HEK293 (cell line): ENCODE data around the gene TMEM120A.

Experiments
- CTCF ChIA-PET: fragments of 350-600 bp; formaldehyde crosslinking; extraction: SDS; loops from one replicate; lab custom pipeline; 2021; ENCODE audit warnings: antibody characterized with exemption; lab: Yijun Ruan, JAX
- POLR2A ChIA-PET: fragments of 300-600 bp; formaldehyde crosslinking; extraction: SDS; loops from one replicate; lab custom pipeline; 2020; ENCODE audit warnings: antibody characterized with exemption, inconsistent platforms; lab: Yijun Ruan, JAX
- H3K27ac ChIP-seq: fragments of 200-500 bp; sonication (Bioruptor generic); 2 replicates; pipeline ENCODE4 v1.5.1; 2014; ENCODE audit warnings: low read depth, low read length, control low read depth, inconsistent platforms; ENCODE audit errors: extremely low read depth
- H3K36me3 ChIP-seq, 2 experiments: fragments of 200-500 bp in 1 of 2; sonication (Bioruptor generic) in 1 of 2; 1 replicate in 1 of 2; 2 replicates in 1 of 2; pipeline ENCODE4 v1.5.1; 2014 to 2017; ENCODE audit warnings: inconsistent platforms in 2 of 2, low read length in 2 of 2; ENCODE audit not compliant: control insufficient read depth in 2 of 2, insufficient read depth in 1 of 2
- H3K4me1 ChIP-seq: fragments of 200-500 bp; sonication (Bioruptor generic); 2 replicates; pipeline ENCODE4 v1.5.1; 2014; ENCODE audit warnings: mild to moderate bottlenecking, low read length, inconsistent platforms; ENCODE audit not compliant: control insufficient read depth, insufficient read depth
- H3K4me3 ChIP-seq: 2 replicates; pipeline ENCODE4 v1.5.1; 2011; ENCODE audit warnings: low read depth, mild to moderate bottlenecking, control low read depth, low read length, moderate library complexity
- H3K9me3 ChIP-seq: fragments of 200-500 bp; sonication (Bioruptor generic); 2 replicates; pipeline ENCODE4 v1.5.1; 2014; ENCODE audit warnings: low read depth, low read length, inconsistent platforms; ENCODE audit not compliant: control insufficient read depth, insufficient read depth
- PRDM1 ChIP-seq: fragments of 450-650 bp; formaldehyde crosslinking; IDR thresholded peaks from 2 replicates; pipeline ENCODE4; 2016; ENCODE audit warnings: missing biosample characterization, missing genetic modification characterization
- ZFP41 ChIP-seq: fragments of 450-650 bp; formaldehyde crosslinking; IDR thresholded peaks from 2 replicates; pipeline ENCODE4 v1.5.1; 2016; ENCODE audit warnings: missing biosample characterization, missing genetic modification characterization, borderline replicate concordance
- ZIC2 ChIP-seq: fragments of 450-650 bp; formaldehyde crosslinking; IDR thresholded peaks from 2 replicates; pipeline ENCODE4 v1.5.1; 2016; ENCODE audit warnings: missing biosample characterization, missing genetic modification characterization
- ZNF155 ChIP-seq: fragments of 450-650 bp; formaldehyde crosslinking; IDR thresholded peaks from 2 replicates; pipeline ENCODE4 v1.5.1; 2016; ENCODE audit warnings: missing biosample characterization, missing genetic modification characterization
- ZNF19 ChIP-seq: fragments of 450-650 bp; formaldehyde crosslinking; IDR thresholded peaks from 2 replicates; pipeline ENCODE4; 2016; ENCODE audit warnings: missing biosample characterization, missing genetic modification characterization, low read depth
- ZNF274 ChIP-seq, 2 experiments: fragments of 200-500 bp in 1 of 2; fragments of 450-650 bp in 1 of 2; sonication (Bioruptor generic) in 1 of 2; formaldehyde crosslinking in 1 of 2; IDR thresholded peaks; 2 replicates each; pipeline versions ENCODE4 v1.5.1 to v1.6.1; 2014 to 2016; ENCODE audit warnings: borderline replicate concordance in 1 of 2, inconsistent platforms in 1 of 2, low read length in 1 of 2, missing biosample characterization in 1 of 2, missing genetic modification characterization in 1 of 2
- ZNF501 ChIP-seq: fragments of 450-650 bp; formaldehyde crosslinking; IDR thresholded peaks from 2 replicates; pipeline ENCODE4 v1.5.1; 2016; ENCODE audit warnings: missing biosample characterization, missing genetic modification characterization
- ZNF544 ChIP-seq: fragments of 450-650 bp; formaldehyde crosslinking; IDR thresholded peaks from 2 replicates; pipeline ENCODE4 v1.5.0; 2017; ENCODE audit warnings: missing biosample characterization, missing genetic modification characterization
- ZNF76 ChIP-seq: fragments of 450-650 bp; formaldehyde crosslinking; IDR thresholded peaks from 2 replicates; pipeline ENCODE4; 2016; ENCODE audit warnings: low read depth, missing biosample characterization, missing genetic modification characterization, borderline replicate concordance
- TF ChIP-seq, protein P1 (sequence below): sonication (generic); formaldehyde crosslinking; IDR thresholded peaks from 2 replicates; pipeline ENCODE4 v1.8.1; 2022; ENCODE audit warnings: mild to moderate bottlenecking, moderate library complexity, missing genetic modification reagents
- TF ChIP-seq, protein P2 (sequence below): fragments of 450-650 bp; formaldehyde crosslinking; IDR thresholded peaks from 2 replicates; pipeline ENCODE4 v1.5.0; 2017; ENCODE audit warnings: missing biosample characterization, missing genetic modification characterization, borderline replicate concordance
- TF ChIP-seq, protein P3 (sequence below): fragments of 450-650 bp; formaldehyde crosslinking; IDR thresholded peaks from 2 replicates; pipeline ENCODE4; 2016; ENCODE audit warnings: missing biosample characterization, missing genetic modification characterization
- TF ChIP-seq, protein P4 (sequence below): fragments of 450-650 bp; formaldehyde crosslinking; IDR thresholded peaks from 2 replicates; pipeline ENCODE4 v1.5.1; 2016; ENCODE audit warnings: missing biosample characterization, missing genetic modification characterization

Gene TMEM120A

DNA sequence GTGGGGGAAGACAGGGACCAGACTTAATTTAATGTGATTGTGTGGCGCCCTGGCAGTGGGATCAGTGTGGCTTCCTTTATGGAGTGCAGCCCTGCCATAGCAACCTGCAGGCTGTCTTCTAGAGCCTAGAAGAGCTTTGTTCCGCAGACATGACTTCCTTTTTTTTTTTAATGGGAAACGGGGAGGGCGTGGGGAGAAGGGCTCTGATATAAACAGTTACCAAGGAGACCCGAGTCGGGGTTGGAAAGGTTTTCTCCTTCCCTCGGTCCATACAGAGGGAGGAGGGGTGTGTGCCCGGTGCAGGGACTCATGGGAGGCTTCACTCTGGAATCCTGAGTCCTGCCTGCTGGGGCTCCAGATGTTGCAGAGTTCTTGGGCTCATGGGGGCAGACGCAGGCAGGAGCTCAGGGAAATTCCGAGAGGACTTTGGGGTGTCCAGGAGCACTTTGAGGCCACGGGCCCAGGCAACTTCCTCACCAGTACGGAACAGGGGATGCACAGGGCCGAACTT is 26.9 kb downstream of the TMEM120A start:
- H3K4me3 ChIP-seq, result no peak overlapping the region
- CTCF ChIA-PET, result interaction anchor here (0.8 kb wide), 1 partner anchor 53 kb away, joined by 5 read pairs; no protein-coding TSS in a partner anchor
- H3K36me3 ChIP-seq, result peaks cover 0 to 9% of the 10 kb centered on the region in 2 experiments; a peak in 2 of 3 replicates
- H3K4me1 ChIP-seq, result no peaks in the 10 kb centered on the region
- no peaks in the 10 kb centered on the region for H3K9me3 ChIP-seq
- POLR2A ChIA-PET, result interaction anchor here (0.7 to 1.4 kb wide), 2 partner anchors 18 to 52 kb away, joined by 3 read pairs; no protein-coding TSS in a partner anchor
- no peak overlapping the region for H3K27ac ChIP-seq
- TF ChIP-seq ZNF155 (no peak), ZNF19 (tag by site-specific recombination) (no peak)
- TF ChIP-seq, protein P1, sequence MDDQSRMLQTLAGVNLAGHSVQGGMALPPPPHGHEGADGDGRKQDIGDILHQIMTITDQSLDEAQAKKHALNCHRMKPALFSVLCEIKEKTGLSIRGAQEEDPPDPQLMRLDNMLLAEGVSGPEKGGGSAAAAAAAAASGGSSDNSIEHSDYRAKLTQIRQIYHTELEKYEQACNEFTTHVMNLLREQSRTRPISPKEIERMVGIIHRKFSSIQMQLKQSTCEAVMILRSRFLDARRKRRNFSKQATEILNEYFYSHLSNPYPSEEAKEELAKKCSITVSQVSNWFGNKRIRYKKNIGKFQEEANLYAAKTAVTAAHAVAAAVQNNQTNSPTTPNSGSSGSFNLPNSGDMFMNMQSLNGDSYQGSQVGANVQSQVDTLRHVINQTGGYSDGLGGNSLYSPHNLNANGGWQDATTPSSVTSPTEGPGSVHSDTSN (CRISPR knock-in tag), result no peak

DNA sequence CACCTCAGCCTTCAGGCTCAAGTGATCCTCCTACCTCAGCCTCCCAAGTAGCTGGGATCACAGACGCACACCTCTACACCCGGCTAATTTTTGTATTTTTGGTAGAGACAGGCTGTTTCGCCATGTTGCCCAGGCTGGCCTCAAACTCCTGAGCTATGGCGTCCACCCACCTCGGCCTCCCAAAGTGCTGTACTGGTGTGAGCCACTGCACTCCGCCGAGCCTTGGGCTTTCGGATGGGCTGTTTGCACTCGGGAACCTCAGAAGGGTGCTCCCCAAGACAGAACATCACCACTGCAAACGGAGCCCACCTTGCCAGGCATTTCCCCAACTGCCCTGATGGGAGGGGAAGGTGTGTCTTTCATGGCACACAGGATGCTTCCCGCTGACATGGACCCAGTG is 27.3 kb downstream of the TMEM120A start:
- ChIA-PET POLR2A (interaction anchor here (0.7 to 1.4 kb wide), 2 partner anchors 17 to 51 kb away, joined by 3 read pairs; no protein-coding TSS in a partner anchor), CTCF (interaction anchor here (0.8 to 1.0 kb wide), 2 partner anchors 54 to 100 kb away, joined by 3 to 5 read pairs; no protein-coding TSS in a partner anchor)
- H3K4me1 ChIP-seq, result no peaks in the 10 kb centered on the region
- H3K9me3 ChIP-seq, result no peaks in the 10 kb centered on the region
- H3K36me3 ChIP-seq, result peaks cover 0 to 4% of the 10 kb centered on the region in 2 experiments; a peak in 2 of 3 replicates
- no peak for TF ChIP-seq ZNF501 (tag by site-specific recombination)
- no peak for TF ChIP-seq ZNF544 (tag by site-specific recombination)
- TF ChIP-seq ZNF76, result no peak
- TF ChIP-seq ZIC2 (tag by site-specific recombination), result no peak
- TF ChIP-seq, protein P2, sequence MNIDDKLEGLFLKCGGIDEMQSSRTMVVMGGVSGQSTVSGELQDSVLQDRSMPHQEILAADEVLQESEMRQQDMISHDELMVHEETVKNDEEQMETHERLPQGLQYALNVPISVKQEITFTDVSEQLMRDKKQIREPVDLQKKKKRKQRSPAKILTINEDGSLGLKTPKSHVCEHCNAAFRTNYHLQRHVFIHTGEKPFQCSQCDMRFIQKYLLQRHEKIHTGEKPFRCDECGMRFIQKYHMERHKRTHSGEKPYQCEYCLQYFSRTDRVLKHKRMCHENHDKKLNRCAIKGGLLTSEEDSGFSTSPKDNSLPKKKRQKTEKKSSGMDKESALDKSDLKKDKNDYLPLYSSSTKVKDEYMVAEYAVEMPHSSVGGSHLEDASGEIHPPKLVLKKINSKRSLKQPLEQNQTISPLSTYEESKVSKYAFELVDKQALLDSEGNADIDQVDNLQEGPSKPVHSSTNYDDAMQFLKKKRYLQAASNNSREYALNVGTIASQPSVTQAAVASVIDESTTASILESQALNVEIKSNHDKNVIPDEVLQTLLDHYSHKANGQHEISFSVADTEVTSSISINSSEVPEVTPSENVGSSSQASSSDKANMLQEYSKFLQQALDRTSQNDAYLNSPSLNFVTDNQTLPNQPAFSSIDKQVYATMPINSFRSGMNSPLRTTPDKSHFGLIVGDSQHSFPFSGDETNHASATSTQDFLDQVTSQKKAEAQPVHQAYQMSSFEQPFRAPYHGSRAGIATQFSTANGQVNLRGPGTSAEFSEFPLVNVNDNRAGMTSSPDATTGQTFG (tag by site-specific recombination), result no peak
- TF ChIP-seq, protein P3, sequence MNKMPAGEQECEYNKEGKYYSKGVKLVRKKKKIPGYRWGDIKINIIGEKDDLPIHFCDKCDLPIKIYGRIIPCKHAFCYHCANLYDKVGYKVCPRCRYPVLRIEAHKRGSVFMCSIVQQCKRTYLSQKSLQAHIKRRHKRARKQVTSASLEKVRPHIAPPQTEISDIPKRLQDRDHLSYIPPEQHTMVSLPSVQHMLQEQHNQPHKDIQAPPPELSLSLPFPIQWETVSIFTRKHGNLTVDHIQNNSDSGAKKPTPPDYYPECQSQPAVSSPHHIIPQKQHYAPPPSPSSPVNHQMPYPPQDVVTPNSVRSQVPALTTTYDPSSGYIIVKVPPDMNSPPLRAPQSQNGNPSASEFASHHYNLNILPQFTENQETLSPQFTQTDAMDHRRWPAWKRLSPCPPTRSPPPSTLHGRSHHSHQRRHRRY (tag by site-specific recombination), result no peak
- TF ChIP-seq ZNF274 (IDR thresholded peaks at IDR 0.05; ENCODE audit: low read length), result no peak
- TF ChIP-seq ZNF274 (tag by site-specific recombination; IDR thresholded peaks at IDR 0.05; ENCODE audit: borderline replicate concordance), result no peak
- TF ChIP-seq PRDM1, result no peak
- TF ChIP-seq, protein P4, sequence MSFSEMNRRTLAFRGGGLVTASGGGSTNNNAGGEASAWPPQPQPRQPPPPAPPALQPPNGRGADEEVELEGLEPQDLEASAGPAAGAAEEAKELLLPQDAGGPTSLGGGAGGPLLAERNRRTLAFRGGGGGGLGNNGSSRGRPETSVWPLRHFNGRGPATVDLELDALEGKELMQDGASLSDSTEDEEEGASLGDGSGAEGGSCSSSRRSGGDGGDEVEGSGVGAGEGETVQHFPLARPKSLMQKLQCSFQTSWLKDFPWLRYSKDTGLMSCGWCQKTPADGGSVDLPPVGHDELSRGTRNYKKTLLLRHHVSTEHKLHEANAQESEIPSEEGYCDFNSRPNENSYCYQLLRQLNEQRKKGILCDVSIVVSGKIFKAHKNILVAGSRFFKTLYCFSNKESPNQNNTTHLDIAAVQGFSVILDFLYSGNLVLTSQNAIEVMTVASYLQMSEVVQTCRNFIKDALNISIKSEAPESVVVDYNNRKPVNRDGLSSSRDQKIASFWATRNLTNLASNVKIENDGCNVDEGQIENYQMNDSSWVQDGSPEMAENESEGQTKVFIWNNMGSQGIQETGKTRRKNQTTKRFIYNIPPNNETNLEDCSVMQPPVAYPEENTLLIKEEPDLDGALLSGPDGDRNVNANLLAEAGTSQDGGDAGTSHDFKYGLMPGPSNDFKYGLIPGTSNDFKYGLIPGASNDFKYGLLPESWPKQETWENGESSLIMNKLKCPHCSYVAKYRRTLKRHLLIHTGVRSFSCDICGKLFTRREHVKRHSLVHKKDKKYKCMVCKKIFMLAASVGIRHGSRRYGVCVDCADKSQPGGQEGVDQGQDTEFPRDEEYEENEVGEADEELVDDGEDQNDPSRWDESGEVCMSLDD, result no peak
- TF ChIP-seq ZFP41, result no peak
- H3K4me3 ChIP-seq, result no peak overlapping the region
- H3K27ac ChIP-seq, result no peak overlapping the region
